Esophagus mucosa (tissue), 1 donor: ENCODE data around the gene KANSL1. TPM values are rescaled to one million over a fixed set of nuclear protein-coding genes. Genes with fewer than 3 reads are reported as not detected.

ENCODE experiments used
- ATAC-seq: fragments of 200-7000 bp; cut with Tn5 transposase; one replicate; pipeline ENCODE4 v1.9.1; 2020
- total RNA-seq: library from RNA; stranded (reverse); gene quantifications from one replicate; pipeline ENCODE4 v1.2.4, GENCODE V29; 2023
- donor health status: DM: yes; HTN: yes; CAD: no.

KANSL1 gene
- total RNA-seq, 1 donor from 2014 or later, result 56.2 TPM

DNA sequence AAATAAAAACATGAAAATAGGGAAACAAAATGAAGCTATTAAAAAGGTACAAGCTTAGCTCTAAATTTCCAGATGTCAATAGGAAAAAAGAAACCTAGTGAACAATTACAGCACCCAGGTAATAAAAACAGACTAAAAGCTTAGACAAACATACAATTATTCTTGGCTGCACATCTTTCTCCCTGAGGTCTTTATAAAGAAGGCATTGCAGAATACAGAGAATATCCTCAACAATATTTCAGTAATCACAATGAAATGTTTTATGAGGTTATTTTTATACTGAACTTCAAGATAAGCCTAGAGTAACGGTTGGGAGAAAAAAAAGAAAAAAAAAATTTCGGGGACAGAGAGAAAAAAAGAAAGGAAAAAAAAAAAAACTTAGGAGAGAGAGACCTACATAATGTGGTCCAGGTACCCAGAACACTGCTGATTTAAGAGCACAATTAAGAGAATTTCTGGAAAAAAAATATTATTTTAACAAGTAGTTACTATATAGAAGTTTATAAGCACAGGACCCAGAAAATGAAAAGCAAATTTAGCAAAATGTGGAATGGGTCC is 26.5 kb downstream of the KANSL1 start:
- no peak for ATAC-seq

DNA sequence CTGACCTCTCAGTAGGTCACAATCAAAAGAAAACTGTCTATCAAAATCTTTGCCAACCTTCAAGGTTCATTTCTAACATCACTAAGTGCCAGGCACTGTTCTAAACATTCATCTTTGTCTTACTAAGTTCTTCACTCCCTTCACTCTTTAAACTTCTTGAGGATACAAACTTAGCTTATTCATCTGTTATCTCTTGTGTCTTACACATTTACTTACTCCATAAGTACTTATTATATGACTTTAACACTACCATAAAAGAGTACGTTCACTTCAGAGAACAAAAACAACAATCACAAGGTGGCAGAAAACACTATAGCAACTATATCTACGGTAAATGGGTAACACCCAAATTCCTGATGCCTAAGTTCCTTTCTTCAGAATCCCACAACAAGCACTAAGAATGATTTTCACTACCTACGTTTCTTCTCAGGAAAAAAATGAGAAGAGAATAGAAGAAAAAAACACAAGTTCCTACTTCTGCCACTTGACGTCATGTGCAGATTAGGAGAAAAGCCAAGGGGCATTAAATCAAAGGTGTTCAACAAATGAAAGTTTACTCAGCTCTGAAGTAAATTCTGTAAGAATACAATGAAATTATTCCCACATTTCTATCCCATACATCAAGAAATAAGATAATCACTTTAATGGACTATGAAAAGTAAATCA is 29.2 kb downstream of the KANSL1 start:
- no peak for ATAC-seq

DNA sequence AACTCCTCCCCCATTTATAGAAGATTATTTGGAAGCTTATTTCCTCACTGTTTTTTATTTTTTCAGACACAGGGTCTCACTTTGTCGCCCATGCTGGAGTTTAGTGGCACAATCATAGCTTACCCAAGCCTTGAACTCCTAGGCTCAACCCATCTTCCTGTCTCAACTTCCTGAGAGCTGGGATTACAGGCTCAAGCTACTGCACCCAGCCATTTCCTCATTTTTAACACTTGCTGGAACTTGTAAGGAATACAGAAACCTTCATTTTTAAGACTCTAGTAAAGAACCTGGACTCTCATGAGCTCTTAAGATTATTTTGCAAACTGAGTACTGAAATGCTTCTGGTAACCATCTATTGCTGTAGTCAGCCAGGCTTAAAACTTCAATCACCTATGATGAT is 29.9 kb downstream of the KANSL1 start:
- peak; percentile 78 for ATAC-seq

DNA sequence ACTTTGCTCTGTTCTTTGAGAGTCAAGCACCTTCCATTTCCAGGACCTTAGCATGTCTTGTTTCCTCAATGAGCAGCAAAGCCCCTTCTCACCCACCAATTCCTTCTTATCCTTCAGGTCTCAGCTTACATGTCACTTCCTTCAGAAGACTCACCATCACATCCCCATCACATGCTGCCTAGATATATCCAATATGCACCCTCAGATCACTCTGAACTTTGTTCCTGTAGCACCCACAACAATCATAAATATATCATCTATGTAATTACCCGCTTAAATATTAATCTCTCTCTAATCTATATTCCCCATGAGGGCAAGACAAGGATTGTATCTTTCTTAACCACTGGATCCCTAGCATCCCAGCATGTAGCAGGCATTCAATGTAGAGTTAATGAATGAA is 30.4 kb downstream of the KANSL1 start:
- ATAC-seq, result no peak

DNA sequence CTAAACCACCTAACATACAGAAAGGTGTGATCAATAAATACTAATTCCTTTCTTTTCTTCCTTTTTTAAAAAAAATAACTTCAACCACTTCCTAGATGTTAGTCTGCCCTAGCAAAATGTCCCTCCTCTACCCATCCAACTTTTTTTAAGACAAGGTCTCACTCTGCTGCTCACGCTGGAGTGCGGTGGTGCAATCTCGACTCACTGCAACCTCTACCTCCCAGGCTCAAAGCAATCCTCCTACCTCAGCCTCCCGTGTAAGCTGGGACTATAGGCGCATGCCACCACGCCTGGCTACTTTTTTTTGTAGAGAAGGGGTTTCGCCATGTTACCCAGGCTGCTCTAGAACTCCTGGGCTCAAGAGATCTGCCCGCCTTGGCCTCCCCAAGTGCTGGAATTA is 33.1 kb downstream of the KANSL1 start:
- ATAC-seq, result no peak

DNA sequence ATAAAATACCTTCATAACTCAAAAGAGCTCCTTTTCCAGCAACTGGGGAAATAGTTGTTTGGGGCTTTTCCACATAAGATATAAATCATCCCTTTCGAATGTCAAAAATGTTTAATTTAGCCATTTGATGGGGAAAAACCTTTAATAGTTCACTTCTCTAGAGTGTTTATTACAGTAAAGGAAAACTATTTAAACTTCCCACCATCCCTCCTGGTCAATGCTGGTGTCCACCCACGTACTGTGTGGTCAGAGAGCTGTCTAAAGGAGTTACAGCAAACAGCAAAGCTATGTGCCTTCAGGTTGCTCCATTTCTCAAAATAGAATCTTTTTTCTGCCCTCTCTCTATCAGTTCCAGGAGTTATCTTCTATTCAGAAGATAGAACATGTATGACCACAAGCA is 33.5 kb downstream of the KANSL1 start:
- no peak for ATAC-seq

DNA sequence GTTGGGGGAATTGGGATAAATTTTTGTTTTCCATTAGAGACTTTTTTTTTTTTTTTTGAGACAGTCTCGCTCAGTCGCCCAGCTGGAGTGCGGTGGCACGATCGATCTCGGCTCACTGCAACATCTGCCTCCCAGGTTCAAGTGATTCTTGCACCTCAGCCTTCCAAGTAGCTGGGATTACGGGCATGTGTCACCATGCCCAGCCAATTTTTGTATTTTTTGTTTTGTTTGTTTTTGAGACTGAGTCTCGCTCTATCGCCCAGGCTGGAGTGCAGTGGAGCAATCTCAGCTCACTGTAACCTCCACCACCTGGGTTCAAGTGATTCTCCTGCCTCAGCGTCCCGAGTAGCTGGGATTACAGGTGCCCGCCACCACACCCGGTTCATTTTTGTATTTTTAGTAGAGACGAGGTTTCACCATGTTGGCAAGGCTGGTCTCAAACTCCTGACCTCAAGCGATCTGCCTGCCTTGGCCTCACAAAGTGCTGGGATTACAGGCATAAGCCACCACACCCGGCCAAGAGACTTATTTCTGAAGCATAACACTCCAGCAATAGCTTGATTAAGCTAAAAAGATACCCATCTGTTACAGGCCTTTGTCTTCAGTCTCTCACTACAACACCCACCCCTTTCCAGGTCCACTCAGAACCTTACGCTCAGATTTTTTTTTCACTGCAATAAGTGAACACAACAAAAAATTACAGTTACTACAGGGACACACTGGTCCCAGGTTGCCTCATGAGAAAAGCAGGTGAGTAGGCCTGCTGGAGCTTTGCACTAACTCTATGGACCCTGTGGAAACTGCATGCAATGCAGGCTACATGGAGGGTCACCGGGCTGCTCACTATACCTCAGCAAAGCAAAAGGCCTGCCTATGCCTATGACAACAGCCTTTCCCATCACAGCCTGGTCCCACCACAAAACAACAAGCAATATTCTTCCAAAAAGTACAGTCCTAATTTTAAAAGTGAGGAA is 34.6 kb downstream of the KANSL1 start:
- peak; percentile 28 for ATAC-seq

DNA sequence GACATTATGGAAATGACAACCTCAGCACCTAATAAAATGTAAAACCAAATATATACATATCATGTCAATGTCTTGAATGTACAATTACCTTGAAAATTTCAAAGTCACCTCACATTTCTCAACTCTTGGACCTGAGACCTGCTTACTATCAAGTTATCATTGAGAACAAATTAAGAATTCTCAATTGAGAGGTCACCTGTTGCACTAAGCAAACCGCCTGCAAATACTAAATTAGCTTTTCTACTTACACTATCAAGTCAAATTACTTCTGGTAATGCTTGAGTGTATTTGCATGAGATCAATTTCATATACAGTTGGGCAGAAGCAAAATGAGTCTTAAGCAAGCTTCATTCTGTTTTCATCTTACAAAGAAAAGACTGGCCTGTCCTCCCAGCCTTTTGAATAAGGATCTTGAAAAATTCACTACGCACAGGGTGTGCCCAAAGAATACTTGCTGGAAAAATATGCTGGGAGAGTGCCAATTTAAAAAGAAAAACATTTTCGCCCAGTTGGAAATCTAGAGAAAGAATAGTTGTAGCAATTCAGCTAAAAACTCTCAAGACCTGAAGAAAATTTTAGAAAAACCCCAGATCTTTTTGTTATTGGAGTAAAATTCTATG is 35.7 kb downstream of the KANSL1 start:
- peak; percentile 17 for ATAC-seq

DNA sequence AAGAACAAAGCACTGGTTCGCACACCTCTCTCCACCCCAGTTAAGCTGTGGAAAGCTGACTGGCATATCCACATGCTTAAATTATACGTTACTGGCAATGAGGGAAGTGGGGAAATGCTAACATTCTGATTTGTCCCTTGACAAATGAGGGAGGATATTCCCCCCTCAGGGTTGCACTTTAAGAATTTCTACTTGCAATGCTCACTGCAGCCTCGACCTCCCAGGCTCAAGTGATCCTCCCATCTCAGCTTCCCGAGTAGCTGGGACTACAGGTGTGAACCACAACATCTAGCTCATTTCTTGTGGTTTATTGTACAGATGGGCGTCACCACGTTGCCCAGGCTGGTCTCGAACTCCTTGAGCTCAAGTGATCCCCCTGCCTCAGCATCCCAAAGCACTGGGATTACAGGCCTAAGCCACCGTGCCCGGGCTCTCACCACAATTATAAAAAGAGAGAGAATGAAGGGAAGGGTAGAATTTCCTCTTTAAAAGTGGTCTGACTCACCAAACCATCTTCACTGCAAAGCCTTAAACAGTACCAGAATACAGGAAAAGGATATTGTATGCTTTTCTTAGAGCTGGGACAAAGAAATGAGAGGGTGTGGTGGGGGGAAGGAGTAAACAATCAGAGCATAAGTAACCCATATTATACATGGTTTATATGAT is 38.9 kb downstream of the KANSL1 start:
- peak; percentile 24 for ATAC-seq

DNA sequence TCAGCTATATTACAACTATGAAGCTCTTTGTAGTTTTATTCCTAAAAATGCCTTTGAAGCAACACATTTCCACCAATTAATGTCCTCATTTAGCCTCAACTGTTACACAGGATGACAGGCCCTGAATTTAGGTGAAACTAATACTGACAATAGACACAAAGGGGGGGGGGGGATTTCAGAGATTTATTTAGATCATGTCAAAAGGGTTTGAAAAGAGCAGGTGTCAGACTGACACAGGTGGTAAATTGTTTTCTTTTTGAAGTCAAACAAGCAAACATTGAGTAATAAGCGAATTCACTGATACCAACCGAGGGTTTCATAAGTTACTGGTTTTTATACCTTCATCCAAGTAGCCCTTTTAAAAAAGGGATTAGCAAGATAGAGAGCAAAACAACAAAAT is 40.8 kb downstream of the KANSL1 start:
- ATAC-seq, result no peak

DNA sequence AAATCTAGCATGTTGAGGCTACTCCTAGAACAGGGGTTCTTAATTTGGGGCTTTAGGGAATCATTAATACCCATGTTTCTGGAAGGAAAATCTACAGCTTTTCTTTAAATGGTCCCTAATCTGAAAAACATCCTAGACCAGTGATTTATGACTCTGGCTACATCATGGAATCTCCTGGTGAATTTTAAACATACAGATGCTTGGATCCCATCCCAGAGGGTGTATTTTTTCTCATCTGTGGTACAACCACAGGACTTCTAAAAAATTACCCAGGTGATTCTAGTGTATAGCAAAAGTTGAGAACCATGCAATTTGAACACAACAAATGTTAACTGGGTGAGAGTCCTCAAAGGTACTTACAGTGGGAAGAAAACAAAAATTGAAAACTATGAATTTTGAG is 41.5 kb downstream of the KANSL1 start:
- no peak for ATAC-seq

DNA sequence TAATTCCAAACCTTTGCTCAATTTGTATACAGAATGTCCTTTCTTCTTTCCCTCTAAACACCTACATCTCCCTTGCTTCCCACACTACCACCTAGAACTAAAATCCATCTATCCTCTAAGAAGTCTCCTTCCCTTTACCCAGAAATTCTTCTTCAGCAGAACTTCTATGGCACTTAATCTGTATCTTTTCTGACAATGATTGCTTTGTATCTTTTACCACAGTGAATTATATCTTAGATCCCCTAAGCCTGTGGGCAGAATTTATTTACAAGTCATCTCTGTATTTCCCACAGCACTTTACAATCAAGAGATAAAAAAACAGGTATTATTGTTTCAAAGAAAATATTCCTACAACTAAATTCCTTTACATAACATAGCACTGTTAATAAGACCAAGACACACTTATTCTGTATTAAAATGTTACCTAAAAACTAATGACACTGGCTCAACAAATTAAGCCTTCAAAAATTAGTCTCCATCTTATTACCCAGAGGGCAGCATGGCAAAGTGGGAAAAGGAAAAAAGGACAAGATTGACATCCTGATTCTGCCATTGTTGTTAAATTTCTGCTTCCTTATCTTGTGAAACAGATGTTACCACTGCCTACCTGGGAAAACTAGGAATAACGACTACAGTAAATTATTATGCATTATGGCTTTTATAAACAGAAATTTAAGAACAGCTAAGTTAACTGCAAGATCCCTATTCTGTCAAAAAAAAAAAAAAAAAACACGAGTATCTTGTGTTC is 42.8 kb downstream of the KANSL1 start:
- no peak for ATAC-seq

DNA sequence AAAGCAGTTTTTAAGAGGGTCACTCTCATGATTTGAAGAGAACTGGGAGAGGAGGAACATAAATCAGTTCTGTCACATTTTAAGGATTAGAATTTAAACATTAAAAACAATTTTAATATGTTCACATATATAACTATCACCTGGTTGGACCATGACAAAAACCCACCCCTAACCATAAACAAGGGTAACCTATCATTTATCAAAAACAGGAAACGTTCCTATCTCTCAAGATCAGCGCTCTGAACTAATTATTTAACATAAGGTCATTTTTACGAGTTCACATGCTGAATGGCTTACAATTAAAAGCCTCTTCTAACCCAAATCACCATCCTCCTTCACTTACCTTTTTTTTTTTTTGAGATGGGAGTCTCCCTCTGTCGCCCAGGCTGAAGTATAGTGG is 45.0 kb downstream of the KANSL1 start:
- ATAC-seq, result no peak

DNA sequence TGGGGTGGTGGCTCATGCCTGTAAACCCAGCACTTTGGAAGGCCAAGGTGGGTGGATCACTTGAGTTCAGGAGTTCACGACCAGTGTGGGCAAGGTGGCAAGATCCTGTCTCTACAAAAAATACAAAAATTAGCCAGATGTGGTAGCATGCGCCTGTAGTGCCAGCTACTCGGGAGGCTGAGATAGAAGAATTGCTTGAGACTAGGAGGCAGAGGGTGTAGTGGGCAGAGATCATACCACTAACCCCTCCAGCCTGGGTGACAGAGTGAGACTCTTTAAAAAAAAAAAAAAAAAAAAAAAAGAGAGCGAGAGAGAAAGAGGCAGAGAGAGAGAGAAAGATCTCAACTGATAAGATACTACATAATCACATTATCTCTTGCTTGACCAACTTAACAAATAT is 45.9 kb downstream of the KANSL1 start:
- ATAC-seq, result no peak

DNA sequence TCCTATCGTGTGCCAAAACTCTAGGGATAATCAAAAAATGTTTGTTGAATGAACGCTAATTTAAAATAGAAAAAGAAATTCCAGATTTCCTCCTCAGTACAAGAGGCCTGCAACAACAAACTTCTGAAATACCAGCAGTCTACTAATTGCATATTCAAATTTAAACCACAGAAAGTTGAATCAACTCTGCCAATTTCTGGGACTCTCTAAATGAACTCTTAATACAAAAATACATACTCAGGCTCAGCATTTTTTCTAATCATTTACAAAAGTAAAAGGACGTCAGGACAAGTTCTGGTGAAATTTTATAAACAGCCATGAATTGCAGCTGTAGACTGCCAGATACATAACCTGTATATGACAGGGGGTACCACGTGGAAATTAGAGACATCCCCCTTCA is 49.0 kb downstream of the KANSL1 start:
- no peak for ATAC-seq

DNA sequence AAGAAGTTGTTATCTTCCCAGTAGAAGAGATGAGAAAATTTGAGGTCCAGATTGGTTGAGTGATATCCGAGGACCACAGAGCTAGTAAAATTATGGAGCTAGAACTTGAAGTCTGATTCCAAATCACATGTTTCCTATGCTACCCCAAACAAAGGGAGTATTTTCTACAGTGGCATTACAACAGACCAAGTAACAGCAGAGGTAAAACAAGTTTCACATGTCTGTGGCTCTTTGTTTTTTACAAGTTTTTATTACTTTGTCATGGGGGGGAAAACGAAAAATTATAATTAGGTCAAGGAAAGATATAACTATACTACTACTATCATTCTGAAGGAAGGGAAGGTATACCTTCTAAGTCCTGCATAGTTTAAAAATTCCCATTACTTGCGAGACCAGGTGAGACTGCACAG is 49.4 kb downstream of the KANSL1 start:
- ATAC-seq, result no peak

DNA sequence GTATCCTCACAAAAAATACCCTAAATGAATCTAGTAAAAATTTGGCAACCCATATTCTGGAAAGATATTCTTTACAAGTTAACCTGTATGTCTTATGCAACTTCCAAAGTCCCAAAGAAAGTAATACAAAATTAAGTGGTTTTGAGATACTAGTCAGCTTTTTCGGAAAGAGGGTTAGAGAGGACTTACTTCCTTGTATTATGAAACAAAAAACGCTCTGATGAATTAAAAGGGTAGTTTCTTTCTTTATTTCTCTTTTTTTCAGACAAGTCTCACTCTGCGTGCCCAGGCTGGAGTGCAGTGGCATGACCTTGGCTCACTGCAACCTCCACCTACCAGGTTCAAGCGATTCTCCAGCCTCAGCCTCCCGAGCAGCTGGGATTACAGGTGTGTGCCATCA is 51.6 kb downstream of the KANSL1 start:
- ATAC-seq, result no peak

DNA sequence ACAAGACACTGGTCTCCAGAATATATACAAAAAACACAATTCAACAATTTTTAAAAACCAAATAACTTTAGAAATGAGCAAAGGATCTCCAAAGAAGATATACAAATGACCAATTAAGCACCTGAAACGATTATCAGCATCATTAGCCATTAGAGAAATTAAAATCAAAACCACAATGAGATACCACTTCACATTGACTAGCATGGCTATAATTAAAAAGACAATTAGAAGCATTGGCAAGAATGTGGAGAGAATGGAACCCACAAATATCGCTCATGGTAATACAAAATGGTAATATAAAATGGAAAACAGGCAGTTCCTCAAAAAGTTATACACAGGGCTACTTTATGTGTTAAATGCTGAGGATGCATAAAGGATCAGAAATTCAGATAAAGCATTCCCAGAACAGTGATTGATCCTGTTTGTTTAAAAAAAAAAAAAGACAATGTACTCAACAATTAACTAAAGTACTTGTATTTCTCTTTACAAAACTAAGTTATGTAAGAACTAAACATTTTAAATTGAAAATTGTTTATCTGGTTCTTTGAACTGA is 52.5 kb downstream of the KANSL1 start:
- ATAC-seq, result no peak

DNA sequence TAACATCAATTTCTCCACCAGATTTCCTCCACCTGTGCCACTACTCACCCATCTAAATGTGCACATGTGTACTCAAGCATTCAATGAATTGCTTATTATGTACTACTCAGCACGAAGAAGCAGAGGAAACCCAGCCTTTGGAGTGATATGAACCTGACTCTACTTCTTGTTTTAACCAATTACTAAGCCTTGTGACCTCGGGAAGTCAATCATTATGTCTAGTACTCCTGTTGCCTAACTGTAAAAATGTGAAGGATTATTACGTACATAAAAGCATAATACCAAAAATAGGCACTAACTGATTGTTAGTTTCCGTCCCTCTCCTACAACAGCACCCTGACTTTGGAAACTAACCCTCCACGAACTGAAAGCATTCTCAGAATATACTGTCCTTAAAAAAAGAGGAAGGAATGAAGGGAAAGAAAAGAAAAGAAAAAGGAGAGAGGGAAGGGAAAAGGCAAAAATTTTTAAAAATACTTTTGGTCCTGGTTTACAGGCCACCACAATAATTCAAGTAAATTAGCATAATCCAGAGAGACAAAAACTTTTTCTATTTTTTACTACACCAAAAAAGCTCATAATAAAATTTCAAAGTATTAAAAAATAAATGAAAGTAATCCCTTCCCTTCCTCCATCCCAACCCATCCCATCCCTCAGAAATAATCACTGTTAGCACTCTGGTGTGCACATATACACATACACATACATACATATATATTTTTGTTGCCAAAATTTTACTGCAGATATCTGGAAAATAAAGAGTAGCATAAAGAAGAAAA is 53.6 kb downstream of the KANSL1 start:
- no peak for ATAC-seq

DNA sequence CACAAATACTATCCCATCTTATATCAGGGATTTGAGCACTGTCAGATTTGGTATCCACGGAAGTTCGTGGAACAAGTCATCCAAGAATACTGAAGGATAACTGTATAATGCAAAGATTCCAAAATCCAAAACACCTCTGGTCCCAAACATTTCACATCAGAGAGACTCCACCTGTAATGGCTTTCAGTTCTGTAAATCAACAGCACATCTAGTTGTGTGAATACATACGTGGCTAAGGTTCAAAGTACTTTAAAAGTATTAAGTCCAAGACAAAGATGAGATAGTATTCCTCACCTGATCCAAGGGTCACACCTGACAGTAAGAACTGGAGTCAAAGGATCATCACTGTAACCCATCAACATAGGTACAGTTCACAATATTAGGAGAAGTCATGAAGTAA is 54.8 kb downstream of the KANSL1 start:
- no peak for ATAC-seq

DNA sequence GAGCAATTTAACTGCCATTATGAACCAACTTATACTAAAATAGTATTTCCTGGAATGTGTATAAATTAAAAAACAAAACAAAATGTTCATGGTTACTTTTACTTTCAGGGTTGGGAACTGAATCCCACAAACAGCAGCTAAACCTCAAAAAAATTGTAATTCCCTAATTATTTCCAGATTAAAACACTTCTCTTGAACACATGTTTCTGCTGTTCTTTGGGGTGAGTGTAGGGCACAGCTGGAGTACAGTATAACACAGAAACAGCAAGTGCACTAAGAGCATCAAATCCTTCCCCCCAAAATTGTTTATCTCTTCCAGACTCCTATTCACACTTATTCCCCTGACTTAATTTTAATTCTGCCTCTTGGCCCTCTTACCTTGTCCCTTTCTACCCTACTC is 56.4 kb downstream of the KANSL1 start:
- no peak for ATAC-seq
